Ectodermal cell (in vitro differentiated cells): ENCODE results near the gene SCN11A.

Source experiments
- H3K27ac ChIP-seq: 2 replicates; pipeline ENCODE4 v1.7.0; 2013; ENCODE audit warnings: mild to moderate bottlenecking, low read depth, low read length; ENCODE audit not compliant: insufficient read depth, poor library complexity, severe bottlenecking
- H3K27me3 ChIP-seq: 2 replicates; pipeline ENCODE4 v1.7.0; 2013; ENCODE audit warnings: mild to moderate bottlenecking, low read length; ENCODE audit not compliant: insufficient read depth, control insufficient read depth, poor library complexity, severe bottlenecking
- H3K36me3 ChIP-seq: one replicate; pipeline ENCODE4 v1.7.0; 2013; ENCODE audit warnings: low read length; ENCODE audit not compliant: control insufficient read depth, insufficient read depth
- H3K4me1 ChIP-seq: one replicate; pipeline ENCODE4 v1.7.0; 2013; ENCODE audit warnings: low read length; ENCODE audit not compliant: control insufficient read depth, insufficient read depth
- H3K4me3 ChIP-seq: 2 replicates; pipeline ENCODE4 v1.7.0; 2013; ENCODE audit warnings: low read depth, low read length, control low read depth; ENCODE audit not compliant: insufficient read depth
- H3K9me3 ChIP-seq: 2 replicates; pipeline ENCODE4 v1.7.0; 2013; ENCODE audit warnings: mild to moderate bottlenecking, low read length, moderate library complexity; ENCODE audit not compliant: control insufficient read depth
- WGBS, 2 experiments: methylation state at CpG; one replicate each; pipeline ENCODE4 v1.1.7; 2013; ENCODE audit warnings: missing lambda C conversion rate in 2 of 2; 5-methylcytosine and 5-hydroxymethylcytosine counted together

Gene SCN11A

GRCh38 chr3:39013289-39013688 lies 38.5 kb downstream of the SCN11A start:
- H3K9me3 ChIP-seq, result no peaks in the 10 kb centered on the region
- H3K36me3 ChIP-seq, result no peaks in the 10 kb centered on the region
- H3K4me3 ChIP-seq, result no peak overlapping the region
- 26 to 38% methylated on average over 2 of the region's 2 CpGs for WGBS, 2 experiments
- H3K4me1 ChIP-seq, result no peaks in the 10 kb centered on the region
- H3K27me3 ChIP-seq, result no peaks in the 10 kb centered on the region
- H3K27ac ChIP-seq, result no peak overlapping the region

- no peaks in the 10 kb centered on the region for H3K9me3 ChIP-seq
- no peaks in the 10 kb centered on the region for H3K4me1 ChIP-seq
- no peaks in the 10 kb centered on the region for H3K36me3 ChIP-seq
- H3K4me3 ChIP-seq, result no peak overlapping the region
- WGBS, 2 experiments, result 94 to 95% methylated on average over 2 of the region's 2 CpGs
- H3K27me3 ChIP-seq, result no peaks in the 10 kb centered on the region
- no peak overlapping the region for H3K27ac ChIP-seq
Measured at GRCh38 chr3:39011191-39011736, 40.5 kb downstream of the SCN11A start.

GRCh38 chr3:39005295-39005694 lies 46.4 kb downstream of the SCN11A start:
- 47 to 55% methylated on average over 2 of the region's 2 CpGs for WGBS, 2 experiments

More at GRCh38 chr3:39005295-39005694, 46.4 kb downstream of the SCN11A start:
- H3K4me1 ChIP-seq, result no peaks in the 10 kb centered on the region
- no peak overlapping the region for H3K27ac ChIP-seq
- H3K9me3 ChIP-seq, result no peaks in the 10 kb centered on the region
- H3K4me3 ChIP-seq, result no peak overlapping the region
- no peaks in the 10 kb centered on the region for H3K27me3 ChIP-seq
- H3K36me3 ChIP-seq, result no peaks in the 10 kb centered on the region
